HEK293T (cell line): ENCODE data around the gene TPTE2.

Experiments used
- BHLHE40 ChIP-seq: fragments of 450-650 bp; IDR thresholded peaks from 2 replicates; pipeline ENCODE4 v1.6.1; 2016; ENCODE audit warnings: mild to moderate bottlenecking, moderate library complexity, borderline replicate concordance
- CTBP1 ChIP-seq: fragments of 450-650 bp; IDR thresholded peaks from 2 replicates; pipeline ENCODE4 v1.6.1; 2016; ENCODE audit warnings: borderline replicate concordance
- ELF4 ChIP-seq: fragments of 450-650 bp; IDR thresholded peaks from 2 replicates; pipeline ENCODE4 v1.6.1; 2017; ENCODE audit warnings: antibody characterized with exemption
- FOXA1 ChIP-seq: fragments of 450-650 bp; IDR thresholded peaks from 2 replicates; pipeline ENCODE4 v1.6.1; 2016; ENCODE audit warnings: mild to moderate bottlenecking
- FOXM1 ChIP-seq: fragments of 450-650 bp; IDR thresholded peaks from 2 replicates; pipeline ENCODE4 v1.6.1; 2017; ENCODE audit warnings: mild to moderate bottlenecking, borderline replicate concordance
- HDGF ChIP-seq: fragments of 450-650 bp; IDR thresholded peaks from 2 replicates; pipeline ENCODE4 v1.6.1; 2017; ENCODE audit warnings: antibody characterized with exemption, borderline replicate concordance
- NFRKB ChIP-seq: fragments of 450-650 bp; IDR thresholded peaks from 2 replicates; pipeline ENCODE4 v1.6.1; 2016; ENCODE audit warnings: mild to moderate bottlenecking, moderate library complexity
- SP1 ChIP-seq: fragments of 450-650 bp; IDR thresholded peaks from 2 replicates; pipeline ENCODE4 v1.6.1; 2017
- TARDBP ChIP-seq: fragments of 450-650 bp; IDR thresholded peaks from 2 replicates; pipeline ENCODE4 v1.6.1; 2016
- TF ChIP-seq, protein P1 (sequence below): fragments of 450-650 bp; IDR thresholded peaks from 2 replicates; pipeline ENCODE4 v1.6.1; 2016

DNA sequence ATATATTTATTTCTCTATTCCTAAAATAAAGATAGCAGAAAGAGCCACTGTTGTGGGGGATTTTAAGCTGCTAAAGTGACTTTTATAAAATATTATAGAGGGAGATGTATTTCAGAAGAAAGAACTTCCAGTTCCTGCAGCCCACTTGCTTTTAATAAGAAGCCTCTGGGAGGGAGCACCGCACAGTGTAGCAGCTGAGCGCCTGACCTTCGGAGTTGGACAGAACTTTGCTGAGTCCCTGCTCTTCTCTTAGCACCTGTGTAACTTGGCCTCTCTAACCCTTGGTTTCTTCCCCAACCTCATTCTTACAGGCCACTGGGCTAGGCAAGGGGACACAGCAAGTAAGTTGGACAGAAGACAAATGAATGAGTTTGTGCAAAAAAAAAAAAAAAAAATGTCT lies 34.8 kb upstream of the TPTE2 start:
- TF ChIP-seq, protein P1, sequence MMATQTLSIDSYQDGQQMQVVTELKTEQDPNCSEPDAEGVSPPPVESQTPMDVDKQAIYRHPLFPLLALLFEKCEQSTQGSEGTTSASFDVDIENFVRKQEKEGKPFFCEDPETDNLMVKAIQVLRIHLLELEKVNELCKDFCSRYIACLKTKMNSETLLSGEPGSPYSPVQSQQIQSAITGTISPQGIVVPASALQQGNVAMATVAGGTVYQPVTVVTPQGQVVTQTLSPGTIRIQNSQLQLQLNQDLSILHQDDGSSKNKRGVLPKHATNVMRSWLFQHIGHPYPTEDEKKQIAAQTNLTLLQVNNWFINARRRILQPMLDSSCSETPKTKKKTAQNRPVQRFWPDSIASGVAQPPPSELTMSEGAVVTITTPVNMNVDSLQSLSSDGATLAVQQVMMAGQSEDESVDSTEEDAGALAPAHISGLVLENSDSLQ: no peak
- TF ChIP-seq NFRKB (no peak), TARDBP (no peak), FOXM1 (no peak), SP1 (no peak), BHLHE40 (no peak), FOXA1 (no peak), ELF4 (no peak), CTBP1 (no peak), HDGF (no peak)
